B cell (primary cell): Measurements from ENCODE around the gene ANAPC5.

Experiments
- CTCF ChIP-seq: fragments of 200-600 bp; IDR thresholded peaks from one replicate; pipeline ENCODE4 v1.8.0; 2022; ENCODE audit warnings: antibody characterized with exemption, mild to moderate bottlenecking
- EZH2 ChIP-seq: IDR thresholded peaks from 2 replicates; pipeline ENCODE4 v1.6.1; 2012; ENCODE audit warnings: borderline replicate concordance, low read depth, mild to moderate bottlenecking, moderate library complexity, low read length; ENCODE audit not compliant: insufficient read depth, poor library complexity, severe bottlenecking

- TF ChIP-seq CTCF = no peak
- no peak for TF ChIP-seq EZH2
Measured at GRCh38 chr12:121330195-121330594, 22.0 kb downstream of the ANAPC5 start.
